Left ventricle myocardium inferior (tissue), 1 donor: ENCODE data around the gene SLC25A26. TPM values are rescaled to one million over a fixed set of nuclear protein-coding genes. Genes with fewer than 3 reads are reported as not detected.

Experiments
- DNase-seq: peaks from one replicate; pipeline ENCODE4 v3.0.0-alpha.2; 2020
- H3K27ac ChIP-seq: fragments of 200-600 bp; replicated peaks from 2 replicates; pipeline ENCODE4 v1.8.0; 2021
- H3K27me3 ChIP-seq: fragments of 200-600 bp; 2 replicates; pipeline ENCODE4 v1.8.0; 2021; ENCODE audit warnings: low read depth
- H3K36me3 ChIP-seq: fragments of 200-600 bp; 2 replicates; pipeline ENCODE4 v1.8.0; 2021
- H3K4me1 ChIP-seq: fragments of 200-600 bp; 2 replicates; pipeline ENCODE4 v1.8.0; 2021
- H3K4me3 ChIP-seq: fragments of 200-600 bp; 2 replicates; pipeline ENCODE4 v1.8.0; 2021; ENCODE audit warnings: mild to moderate bottlenecking, moderate library complexity
- H3K9me3 ChIP-seq: fragments of 200-600 bp; replicated peaks from 2 replicates; pipeline ENCODE4 v1.8.0; 2021
- intact Hi-C: fragments of 100-400 bp; cut with micrococcal nuclease; formaldehyde crosslinking; loops from one replicate; pipeline ENCODE4 v1.11.0; 2022
- total RNA-seq: library from RNA; stranded (reverse); fragmentation: NEBNext Ultra II Directional; extraction: Animal tissue kit (Norgen Biotek cat#: 25700); gene quantifications from one replicate; pipeline ENCODE4 v1.2.1, GENCODE V29; 2021
- TF ChIP-seq, protein P1 (sequence below): fragments of 200-600 bp; IDR thresholded peaks from 2 replicates; pipeline ENCODE4 v1.8.0; 2021; ENCODE audit warnings: antibody characterized with exemption, mild to moderate bottlenecking, borderline replicate concordance
- donor health status: DM: no; HTN: yes; CAD: no; lungs with severe emphysema.

Gene SLC25A26
- total RNA-seq, 1 donor from 2014 or later = 40.7 TPM

- TF ChIP-seq, protein P1, sequence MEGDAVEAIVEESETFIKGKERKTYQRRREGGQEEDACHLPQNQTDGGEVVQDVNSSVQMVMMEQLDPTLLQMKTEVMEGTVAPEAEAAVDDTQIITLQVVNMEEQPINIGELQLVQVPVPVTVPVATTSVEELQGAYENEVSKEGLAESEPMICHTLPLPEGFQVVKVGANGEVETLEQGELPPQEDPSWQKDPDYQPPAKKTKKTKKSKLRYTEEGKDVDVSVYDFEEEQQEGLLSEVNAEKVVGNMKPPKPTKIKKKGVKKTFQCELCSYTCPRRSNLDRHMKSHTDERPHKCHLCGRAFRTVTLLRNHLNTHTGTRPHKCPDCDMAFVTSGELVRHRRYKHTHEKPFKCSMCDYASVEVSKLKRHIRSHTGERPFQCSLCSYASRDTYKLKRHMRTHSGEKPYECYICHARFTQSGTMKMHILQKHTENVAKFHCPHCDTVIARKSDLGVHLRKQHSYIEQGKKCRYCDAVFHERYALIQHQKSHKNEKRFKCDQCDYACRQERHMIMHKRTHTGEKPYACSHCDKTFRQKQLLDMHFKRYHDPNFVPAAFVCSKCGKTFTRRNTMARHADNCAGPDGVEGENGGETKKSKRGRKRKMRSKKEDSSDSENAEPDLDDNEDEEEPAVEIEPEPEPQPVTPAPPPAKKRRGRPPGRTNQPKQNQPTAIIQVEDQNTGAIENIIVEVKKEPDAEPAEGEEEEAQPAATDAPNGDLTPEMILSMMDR = no peak
- H3K4me3 ChIP-seq = no peak overlapping the region
- H3K9me3 ChIP-seq = no peaks in the 10 kb centered on the region
- no peak overlapping the region for H3K27ac ChIP-seq
- DNase-seq = no peak
- H3K4me1 ChIP-seq = no peaks in the 10 kb centered on the region
- intact Hi-C loops = no loop called here
- no peaks in the 10 kb centered on the region for H3K27me3 ChIP-seq
- no peaks in the 10 kb centered on the region for H3K36me3 ChIP-seq
These were observed 14.0 kb upstream of the SLC25A26 start for GRCh38 chr3:66206806-66207205.

GRCh38 chr3:66208189-66208588 is 12.6 kb upstream of the SLC25A26 start:
- H3K4me1 ChIP-seq = no peaks in the 10 kb centered on the region
- intact Hi-C loops = no loop called here
- no peaks in the 10 kb centered on the region for H3K36me3 ChIP-seq
- no peaks in the 10 kb centered on the region for H3K27me3 ChIP-seq
- no peak overlapping the region for H3K27ac ChIP-seq
- H3K9me3 ChIP-seq = no peaks in the 10 kb centered on the region
- DNase-seq = no peak
- TF ChIP-seq, protein P1 = no peak
- no peak overlapping the region for H3K4me3 ChIP-seq

- H3K27ac ChIP-seq = no peak overlapping the region
- intact Hi-C loops = no loop called here
- H3K9me3 ChIP-seq = no peaks in the 10 kb centered on the region
- TF ChIP-seq, protein P1 = no peak
- no peak for DNase-seq
- no peak overlapping the region for H3K4me3 ChIP-seq
- no peaks in the 10 kb centered on the region for H3K27me3 ChIP-seq
- H3K4me1 ChIP-seq = no peaks in the 10 kb centered on the region
- no peaks in the 10 kb centered on the region for H3K36me3 ChIP-seq
These were observed 10.0 kb upstream of the SLC25A26 start for GRCh38 chr3:66210687-66211295.

- Histone ChIP-seq H3K27me3 (no peaks in the 10 kb centered on the region), H3K9me3 (no peaks in the 10 kb centered on the region), H3K4me3 (no peak overlapping the region), H3K4me1 (no peaks in the 10 kb centered on the region), H3K36me3 (no peaks in the 10 kb centered on the region), H3K27ac (no peak overlapping the region)
- TF ChIP-seq, protein P1 = no peak
- intact Hi-C loops = no loop called here
- no peak for DNase-seq
These were observed 9.0 kb upstream of the SLC25A26 start for GRCh38 chr3:66211779-66212178.

GRCh38 chr3:66215106-66215505 is 5.7 kb upstream of the SLC25A26 start:
- Histone ChIP-seq H3K4me1 (peaks cover 4% of the 10 kb centered on the region), H3K9me3 (no peaks in the 10 kb centered on the region), H3K27ac (no peak overlapping the region), H3K4me3 (no peak overlapping the region), H3K36me3 (no peaks in the 10 kb centered on the region), H3K27me3 (no peaks in the 10 kb centered on the region)
- intact Hi-C loops = no loop called here
- no peak for DNase-seq
- TF ChIP-seq, protein P1 = no peak
